ENCODE results near the gene PRR7.
"Not testable (repeated sequence)": the region's sequence is repeated elsewhere in the genome, so short reads cannot be mapped to it uniquely, and the experiment has no call there.

PRR7 gene, protein sequence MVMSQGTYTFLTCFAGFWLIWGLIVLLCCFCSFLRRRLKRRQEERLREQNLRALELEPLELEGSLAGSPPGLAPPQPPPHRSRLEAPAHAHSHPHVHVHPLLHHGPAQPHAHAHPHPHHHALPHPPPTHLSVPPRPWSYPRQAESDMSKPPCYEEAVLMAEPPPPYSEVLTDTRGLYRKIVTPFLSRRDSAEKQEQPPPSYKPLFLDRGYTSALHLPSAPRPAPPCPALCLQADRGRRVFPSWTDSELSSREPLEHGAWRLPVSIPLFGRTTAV

DNA sequence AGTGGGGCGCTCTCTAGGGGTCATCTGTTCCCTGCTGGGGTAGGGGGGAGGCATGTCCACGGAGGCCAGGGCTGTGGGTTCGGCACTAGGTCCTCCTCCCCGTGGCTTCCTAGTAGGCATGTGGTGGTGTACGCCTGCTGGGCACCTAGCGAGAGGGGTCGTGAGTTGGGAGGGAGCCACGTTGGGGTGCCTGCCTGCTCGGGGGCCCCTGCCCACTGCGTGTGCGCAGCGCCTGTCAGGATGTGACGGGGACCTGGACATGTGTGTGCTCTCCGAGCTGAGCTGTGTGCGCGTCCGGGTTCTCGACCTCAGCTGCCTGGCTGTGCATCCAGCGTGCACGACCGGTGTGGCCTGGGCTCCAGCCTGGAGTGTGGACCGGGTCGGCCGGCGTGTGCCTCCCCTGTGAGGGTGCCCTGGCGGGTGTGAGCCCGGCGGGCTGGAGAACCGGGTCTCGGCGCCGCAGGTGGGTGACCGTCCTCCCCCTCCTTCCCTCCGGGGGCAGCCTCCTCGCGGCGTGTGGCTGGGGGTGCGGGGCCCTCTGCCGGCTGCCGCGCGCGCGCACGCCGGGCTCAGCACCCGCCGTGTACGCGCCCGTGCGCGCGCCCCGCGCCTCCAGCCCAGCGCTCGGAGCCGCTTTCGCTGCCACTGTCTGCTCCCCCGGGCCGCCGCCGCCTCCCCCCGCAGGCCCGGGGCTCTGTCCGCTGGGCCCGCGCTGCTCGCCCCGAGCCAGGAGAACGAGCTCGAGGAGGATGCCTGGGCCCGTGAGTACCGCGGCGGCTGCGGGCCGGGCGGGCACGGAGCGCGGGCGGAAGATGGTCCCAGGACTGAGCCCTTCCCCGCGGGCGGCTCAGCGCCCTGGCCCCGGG is at the start of gene PRR7:
TSS of gene PRR7 (plus strand) at position 615 of the 866 bp plus-strand sequence. CDS start 8,254 bp downstream, outside the sequence.
- peak; percentile 74 for DNase-seq

DNA sequence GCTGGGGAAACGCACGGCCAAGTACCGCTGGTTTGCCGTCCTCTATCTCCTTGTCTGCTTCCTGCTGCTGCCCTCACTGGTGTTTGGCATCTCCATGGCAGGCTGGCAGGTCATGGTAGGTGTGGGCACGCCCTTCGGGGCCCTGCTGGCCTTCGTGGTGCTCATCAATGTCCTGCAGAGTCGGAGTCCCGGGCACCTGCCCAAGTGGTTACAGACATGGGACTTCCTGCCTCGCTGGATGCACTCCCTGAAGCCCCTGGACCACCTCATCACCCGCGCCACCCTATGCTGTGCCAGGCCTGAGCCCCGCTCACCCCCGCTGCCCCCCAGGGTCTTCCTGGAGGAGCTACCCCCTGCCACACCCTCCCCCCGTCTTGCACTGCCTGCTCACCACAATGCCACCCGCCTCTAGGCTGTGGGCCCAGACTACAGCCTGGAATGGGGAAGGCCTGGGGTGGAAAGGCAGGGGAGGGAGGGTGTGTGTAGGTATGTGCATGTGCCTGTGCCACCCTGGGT is 48.7 kb upstream of the PRR7 start:
- no peak for DNase-seq

DNA sequence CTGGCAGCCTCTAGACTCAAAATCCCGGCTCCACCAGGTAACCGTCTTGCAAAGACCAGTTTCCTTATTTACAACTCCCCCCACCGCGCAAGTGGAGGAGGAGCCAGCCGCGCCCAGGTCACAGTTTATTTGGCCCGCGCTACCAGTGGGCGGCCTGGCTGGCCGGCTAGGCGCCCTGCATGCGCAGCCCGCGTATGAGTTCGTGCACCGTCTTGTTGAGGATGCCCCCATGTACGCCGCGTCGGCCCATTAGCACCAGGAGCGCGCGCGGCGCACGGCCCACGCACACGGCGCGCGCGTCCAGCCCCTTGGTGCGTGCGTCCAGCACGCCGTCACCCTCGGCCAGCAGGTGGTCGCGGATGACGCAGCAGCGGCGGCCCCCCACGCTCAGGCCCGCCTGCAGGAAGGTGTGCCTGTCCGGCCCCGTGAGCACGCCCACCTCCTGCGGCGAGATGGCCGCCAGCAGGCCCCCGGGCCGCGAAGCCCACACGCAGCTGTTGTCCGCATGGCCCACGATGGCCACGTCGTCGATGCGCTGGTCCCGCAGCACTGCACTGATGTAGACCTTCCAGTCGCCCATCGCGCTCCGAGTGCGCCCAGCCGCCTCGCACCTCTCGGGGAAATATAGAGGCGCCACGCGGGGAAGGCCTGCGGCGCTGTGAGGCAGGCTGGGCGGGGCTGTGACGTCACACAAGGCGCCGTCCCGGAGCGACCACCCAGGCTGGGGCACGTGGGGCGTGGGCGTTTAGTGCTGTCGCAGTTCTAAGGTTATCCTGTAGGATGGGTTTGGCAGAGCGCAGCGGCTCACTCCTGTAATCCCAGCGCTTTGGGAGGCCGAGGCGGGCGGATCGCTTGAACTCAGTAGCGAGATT is 46.4 kb upstream of the PRR7 start, which contains the start of gene PFN3:
TSS of gene PFN3 (minus strand) at position 665 of the 872 bp plus-strand sequence. CDS start at position 580, 85 bp downstream.
- no peak for DNase-seq

DNA sequence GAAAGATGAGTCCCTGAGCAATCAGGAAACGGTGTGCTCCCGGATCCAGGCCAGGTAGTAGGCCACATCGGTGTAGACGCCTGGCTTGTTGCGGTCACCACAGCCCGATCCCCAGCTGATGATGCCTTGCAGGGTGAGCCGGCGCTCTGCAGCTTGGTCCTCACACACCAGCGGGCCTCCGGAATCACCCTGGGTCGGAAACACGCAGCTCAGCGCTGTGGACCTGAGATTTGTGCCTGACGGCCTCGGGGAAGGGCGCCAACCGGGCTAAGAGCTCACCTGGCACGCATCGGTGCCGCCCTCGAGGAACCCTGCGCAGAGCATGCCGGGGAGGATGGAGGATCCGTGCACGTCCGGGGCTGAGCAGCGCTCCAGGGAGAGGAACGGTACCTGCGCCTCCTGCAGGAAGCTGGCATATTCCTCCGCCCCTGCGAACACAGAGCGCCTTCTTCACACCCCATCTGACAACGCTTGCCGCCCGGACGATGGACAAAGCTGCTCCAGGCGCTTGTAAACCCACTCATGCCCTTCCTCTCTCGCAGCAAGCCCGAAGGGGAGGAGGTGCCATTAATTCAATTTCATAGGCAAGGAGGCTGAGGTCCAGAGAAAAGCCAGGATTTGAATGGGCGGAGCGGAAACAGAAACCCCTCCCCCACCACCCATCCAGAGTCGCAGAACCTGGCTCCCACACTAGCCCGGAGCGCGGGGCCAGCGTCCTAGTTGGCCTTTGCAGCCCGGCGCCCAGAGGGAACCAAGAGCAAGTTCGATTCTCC is 44.2 kb upstream of the PRR7 start:
- peak; percentile 44 for DNase-seq

DNA sequence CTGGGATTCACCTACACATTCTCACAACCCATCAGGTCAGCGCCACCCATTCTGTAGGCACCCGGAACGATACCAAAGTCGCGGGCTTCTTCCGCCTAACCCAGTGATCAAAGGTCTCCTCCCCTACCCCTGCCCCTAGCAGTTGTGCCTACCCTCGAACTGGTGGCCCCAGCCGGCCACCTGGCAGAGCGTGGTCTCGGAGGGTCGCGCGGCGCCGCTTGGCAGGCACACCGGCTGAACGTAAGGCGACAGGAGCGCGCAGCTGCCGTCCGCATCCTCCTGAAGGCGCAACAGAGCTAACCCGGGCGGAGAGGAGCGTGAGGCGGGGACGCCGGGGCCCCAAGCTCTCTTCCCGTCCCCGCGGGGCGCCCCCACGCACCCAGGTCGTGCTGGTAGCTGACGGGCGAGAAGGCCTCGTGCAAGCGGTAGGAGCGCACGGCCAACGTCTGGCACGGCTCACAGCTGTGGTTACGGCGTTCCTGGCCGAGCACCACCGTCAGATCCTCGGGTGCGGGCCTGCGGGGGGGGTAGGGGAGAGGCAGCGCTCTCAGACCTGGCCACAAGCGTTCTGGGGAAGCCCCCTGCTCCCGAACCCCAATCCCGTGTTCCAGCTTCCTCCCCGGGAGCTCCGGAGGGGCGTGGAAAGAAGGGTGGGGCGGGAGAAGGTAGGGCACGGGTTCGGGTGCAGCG is 43.4 kb upstream of the PRR7 start:
- peak; percentile 57 for DNase-seq

DNA sequence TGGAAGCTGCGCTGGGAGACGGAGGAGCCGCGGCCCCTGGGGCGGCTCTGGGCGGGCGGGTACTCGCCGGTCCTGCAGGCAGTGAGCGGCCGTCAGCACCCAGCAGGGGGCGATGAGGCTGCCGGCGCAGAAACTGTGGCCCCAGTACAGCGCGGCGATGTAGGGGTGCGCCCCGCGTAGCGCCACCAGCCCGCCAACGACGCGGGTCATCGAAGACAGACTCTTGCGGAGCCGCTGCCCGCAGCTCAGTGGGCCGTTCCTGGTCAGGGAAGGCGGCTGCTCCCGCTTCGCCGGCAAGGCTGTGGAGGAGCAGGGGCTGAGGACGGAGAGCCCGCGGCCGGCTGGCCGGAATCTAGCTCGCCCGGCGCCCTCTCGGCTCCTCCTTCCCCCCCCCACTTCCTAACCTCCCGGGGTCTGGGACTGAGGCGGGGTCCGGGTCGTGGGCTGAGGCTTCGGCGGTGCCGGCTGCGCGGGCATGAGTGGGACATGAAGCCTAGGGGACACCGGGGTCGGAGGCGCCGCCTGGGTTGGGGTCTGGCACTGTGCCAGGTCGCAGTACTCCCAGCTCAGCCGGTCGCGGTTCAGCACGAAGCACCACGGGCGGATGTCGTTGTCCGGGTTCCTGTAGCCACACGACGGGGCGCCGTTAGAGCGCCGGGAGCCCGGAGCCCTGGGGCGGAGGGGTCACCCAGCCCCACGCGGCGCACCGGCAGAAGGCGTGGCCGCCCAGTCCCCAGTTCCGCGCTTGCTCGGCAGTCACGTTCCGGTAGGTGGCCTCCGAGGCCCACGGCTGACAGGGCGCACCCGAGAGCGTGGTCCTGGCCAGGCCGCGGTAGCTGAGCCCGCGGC is 42.6 kb upstream of the PRR7 start:
- peak; percentile 78 for DNase-seq

DNA sequence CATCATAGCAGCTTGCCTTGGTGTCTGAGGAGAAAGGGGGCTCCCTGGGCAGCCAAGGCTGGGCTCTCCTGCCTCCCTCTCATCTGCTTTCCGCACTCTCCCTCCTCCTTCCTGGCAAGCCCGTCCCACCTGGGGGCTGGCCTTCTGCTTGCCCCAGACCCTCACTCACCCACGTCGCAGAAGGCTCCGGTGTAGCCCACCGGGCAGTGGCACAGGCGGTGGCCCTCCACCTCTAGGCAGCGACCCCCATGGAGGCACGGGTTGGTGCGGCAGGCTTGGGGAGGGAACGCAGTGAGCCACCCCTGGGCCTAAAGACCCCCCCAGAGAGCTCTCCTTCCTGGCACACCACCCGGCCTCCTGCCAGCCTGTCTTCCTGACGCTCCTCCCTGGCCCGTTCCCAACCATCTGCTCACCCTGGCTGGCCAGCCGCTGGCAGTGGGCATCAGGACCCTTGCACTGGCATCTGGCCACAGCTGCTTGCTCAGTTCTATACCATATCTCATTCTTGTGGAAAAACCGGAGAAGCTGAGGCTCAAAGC is 41.9 kb upstream of the PRR7 start:
- DNase-seq: no peak

DNA sequence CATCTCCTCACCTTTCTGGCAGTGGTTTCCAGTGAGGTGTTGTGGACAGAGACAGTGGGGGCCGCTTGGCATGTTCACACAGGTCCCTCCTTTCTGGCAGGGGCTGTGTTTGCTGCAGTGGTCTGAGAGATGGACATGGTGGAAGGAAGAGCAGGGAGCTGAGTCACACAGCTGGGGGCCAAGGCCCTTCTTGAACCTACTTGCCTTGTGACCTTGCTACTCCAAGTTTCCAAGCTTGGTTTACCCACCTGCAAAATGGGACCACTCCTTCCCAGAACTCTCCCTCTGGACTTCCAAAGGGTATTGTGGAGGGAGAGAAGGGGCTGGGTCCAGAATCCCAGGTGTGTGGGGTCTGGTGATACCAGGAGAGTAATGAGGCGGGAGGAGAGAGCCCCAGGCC is 41.3 kb upstream of the PRR7 start:
- no peak for DNase-seq

DNA sequence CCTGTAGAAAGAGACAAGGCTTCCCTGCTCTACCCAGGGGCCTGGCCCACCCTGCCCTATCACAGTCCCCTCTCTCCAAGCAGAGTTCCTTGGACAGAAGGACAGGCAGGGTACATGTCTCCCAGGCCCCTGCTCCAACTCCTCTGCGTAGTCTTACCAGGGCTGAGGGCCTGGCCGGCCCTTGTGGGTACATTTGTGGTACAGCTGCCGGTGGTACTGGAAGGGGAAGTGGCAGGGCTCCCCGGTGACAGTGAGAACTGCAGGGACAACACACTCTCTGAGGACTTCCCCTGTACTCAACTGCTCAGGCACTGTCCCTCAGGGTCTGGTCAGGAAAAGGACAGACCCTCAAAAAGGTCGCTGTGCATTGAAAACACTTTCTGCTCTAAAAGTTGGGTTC is 40.8 kb upstream of the PRR7 start:
- no peak for DNase-seq

DNA sequence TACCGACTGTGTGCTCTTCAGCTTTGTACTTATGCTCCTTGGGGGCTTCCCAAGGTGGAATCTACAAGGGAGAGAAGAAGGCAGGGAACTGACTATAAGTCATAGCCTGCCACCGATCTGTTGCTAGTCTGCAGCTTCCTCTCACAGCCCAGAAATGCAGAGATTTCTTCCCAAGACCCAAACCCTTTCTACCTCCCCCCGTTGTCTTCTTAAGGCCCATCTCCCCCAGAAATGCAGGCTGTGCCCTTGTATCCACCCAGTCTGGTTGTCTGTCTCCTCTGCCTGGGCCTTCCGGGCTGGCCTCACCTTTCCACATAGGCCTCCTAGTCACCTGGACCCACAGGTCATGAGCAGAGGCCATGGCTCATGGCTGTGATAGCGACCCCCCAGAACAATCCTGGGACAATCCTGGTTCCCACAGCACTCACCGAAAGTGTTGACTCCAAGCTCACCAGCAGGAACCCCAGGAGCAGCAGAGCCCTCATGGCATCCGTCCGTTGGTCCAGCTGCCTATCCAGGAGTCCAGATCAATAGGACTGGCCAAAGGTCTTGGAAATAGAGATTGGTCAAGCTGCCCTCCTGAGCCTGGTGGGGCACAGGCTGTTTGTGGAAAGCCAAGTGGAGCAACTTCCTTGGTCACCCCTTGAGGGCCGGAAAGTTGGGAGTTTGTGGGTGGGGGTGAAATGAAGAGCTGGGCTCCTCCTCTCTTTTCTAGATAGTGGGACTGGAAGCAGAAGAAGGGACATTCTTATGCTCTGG is 37.4 kb upstream of the PRR7 start, which contains the start of gene F12:
TSS of gene F12 (minus strand) at position 522 of the 759 bp plus-strand sequence. CDS start at position 485, 37 bp downstream.
- DNase-seq: no peak

DNA sequence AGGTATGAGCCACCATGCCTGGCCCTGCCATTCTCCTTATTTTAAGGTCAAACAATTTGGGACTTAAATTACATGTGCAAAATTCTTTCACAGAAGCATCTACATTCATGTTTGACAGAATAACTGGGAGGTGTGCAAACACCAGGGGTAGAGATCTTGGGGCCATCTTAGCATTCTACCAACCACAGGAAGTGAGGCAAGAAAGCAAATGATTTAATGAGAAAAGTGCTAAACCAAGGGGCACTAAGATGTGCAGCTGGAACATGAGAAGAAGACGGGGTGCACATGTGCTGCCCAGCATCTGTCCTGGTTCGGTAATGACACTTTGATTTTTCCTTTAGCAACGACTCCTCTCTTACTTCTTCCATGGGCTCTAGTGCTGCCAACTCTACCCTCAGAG is 36.0 kb upstream of the PRR7 start:
- DNase-seq: no peak

DNA sequence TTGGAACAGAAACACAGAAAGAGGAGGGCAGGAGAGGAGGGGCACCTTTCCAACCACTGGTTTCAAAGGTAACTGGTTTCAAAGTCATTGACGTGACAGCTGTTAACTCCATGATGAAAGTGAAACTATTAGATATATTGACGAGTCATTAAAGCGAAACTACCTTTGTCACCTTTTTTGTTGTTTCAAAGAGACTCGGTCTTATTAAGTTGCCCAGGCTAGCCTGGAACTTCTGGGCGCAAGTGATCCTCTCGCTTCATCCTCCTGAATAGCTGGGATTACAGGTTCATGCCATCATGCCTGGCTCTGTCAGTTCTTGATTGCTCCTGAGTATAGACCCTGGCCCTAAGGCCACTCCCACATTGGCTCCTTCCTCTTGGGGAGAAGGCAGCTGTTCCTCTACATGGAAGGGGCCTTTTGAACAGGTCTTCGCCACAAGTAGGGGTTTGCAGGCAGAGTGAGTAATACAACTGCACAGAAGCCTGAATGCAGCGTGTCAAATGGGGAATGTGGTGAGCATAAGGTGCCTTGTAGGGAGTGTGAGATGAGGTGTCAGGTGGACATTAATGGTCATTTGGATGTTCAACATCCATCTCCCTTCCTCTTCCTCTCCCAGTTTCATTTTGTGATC is 33.9 kb upstream of the PRR7 start:
- no peak for DNase-seq

DNA sequence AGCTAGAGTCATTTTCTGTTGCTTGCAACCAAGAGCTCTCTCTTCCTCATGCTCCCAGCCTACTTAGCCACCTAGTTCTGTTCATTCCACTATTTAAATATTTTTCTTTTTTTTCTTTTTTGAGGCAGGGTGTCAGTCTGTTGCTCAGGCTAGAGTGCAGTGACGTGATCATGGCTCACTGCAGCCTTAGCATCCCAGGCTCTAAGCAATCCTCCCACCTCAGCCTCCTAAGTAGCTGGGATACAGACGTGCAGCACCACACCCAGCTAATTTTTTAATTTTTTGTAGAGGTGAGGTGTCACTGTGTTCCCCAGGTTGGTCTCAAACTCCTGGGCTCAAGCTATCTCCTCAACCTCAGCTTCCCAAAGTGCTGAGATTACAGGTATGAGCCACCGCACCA is 32.1 kb upstream of the PRR7 start:
- DNase-seq: no peak

DNA sequence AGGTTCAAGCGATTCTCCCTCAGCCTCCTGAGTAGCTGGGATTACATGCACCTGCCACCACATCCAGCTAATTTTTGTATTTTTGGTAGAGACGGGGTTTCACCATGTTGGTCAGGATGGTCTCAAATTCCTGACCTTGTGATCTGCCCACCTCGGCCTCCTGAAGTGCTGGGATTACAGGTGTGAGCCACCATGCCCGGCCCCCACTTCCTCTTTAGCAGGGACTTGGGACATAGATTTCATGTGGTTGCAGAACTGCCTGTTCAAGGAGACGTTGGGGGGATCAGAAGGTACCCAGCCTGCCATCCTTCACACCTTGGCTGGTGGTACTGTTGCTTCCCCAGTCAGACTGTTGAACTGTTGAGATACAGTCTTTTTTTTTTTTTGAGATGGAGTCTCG is 29.5 kb upstream of the PRR7 start:
- DNase-seq: not testable (repeated sequence)

DNA sequence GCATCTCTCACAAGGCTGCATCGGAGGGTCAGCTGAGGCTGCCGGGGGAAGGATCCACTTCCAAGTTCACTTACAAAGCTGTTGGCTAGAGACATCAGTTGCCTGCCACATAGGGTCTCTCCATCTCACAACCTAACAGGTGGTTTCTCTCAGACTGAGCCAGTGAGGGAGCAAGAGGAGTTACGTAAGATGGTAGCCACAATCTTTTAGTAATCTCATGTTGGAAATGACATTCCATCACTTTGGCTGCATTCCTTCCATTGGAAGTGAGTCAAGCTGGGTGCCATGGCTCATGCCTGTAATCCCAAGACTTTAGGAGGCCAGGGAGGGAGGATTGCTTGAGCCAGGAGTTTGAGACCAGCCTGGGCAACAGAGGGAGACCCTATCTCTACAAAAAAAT is 27.6 kb upstream of the PRR7 start:
- no peak for DNase-seq

DNA sequence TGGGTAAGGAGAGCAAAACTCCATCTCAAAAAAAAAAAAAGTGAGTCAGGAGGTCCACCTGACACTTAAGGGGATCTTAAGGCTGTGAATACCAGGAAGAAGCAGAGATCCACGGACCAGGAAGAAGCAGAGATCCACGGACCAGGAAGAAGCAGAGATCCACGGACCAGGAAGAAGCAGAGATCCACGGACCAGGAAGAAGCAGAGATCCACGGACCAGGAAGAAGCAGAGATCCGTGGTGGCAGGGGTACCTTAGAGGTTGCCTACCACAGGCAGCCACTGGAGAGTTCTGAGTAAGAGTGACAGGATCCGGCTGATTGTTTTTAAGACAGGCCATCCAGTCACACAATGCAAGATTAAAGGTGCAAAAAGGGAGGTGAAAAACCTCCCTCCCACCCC is 26.1 kb upstream of the PRR7 start:
- not testable (repeated sequence) for DNase-seq

DNA sequence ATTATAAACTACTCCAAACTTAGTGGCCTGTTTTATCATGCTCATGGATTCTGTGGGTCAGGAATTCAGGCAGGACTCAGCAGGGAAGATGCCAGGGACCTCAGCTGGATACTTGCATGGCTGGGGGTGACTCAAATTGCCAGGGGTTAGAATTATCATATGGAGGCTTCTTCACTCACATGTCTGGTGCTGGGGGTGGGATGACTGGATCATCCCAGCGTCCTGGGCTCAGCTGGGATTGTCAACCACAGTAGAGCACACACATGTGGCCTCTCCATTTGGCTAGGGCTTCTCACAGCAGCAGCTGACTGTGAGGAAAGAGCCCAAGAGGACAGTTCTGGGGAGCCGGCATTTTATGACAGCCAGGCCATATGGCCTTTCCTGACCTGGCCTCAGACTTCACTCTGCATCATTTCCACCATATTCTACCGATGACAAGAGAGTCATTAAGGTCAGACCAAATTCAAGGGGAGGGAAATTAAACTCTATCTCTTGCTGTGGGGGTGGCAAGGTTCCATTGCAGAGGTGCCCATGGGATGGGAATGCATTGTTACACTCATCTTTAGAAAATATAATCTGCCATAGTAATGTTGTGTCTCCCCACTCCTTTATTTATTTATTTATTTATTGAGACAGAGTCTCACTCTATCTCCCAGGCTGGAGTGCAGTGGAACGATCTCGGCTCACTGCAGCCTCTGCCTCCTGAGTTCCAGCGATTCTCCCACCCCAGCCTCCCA is 25.4 kb upstream of the PRR7 start:
- no peak for DNase-seq

DNA sequence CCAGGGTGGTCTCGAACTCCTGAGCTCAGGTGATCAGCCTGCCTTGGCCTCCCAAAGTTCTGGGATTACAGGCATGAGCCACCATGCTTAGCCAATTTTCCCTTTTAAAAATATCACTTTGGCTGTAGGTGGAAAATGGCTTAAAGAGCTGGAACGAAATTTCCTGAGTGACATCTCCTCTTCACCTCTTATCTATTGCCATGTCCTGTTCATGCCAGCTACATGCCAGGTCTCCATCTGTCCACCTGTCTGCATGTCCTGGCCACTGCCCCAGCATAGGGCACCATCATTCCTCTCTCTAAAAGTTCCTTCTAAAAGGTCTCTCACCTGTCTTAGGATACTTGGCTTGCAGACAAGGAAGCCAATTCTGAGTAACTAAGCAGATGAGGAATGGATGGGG is 22.9 kb upstream of the PRR7 start:
- no peak for DNase-seq
